Right cardiac atrium (tissue), 5 donors: Measurements from ENCODE around the gene LHFPL3. TPM values are rescaled to one million over a fixed set of nuclear protein-coding genes. Genes with fewer than 3 reads are reported as not detected.
A peak's percentile ranks its signal among the peaks of the same experiment; 100 is the strongest.

Source experiments
- ATAC-seq, 2 donors: fragments of 200-7000 bp; cut with Tn5 transposase; one replicate each; pipeline versions ENCODE4 v1.8.0 to v1.9.1; 2020; ENCODE audit warnings: moderate library complexity in 2 of 2, mild to moderate bottlenecking in 1 of 2
- DNase-seq, 3 donors: peaks; one replicate each; pipeline ENCODE4 v3.0.0-alpha.2; 2020
- H3K27ac ChIP-seq: one replicate; pipeline ENCODE4 v1.5.1; 2013; ENCODE audit warnings: mild to moderate bottlenecking, low read length, control low read depth, moderate library complexity
- H3K27me3 ChIP-seq: one replicate; pipeline ENCODE4 v1.6.1; 2013; ENCODE audit not compliant: control insufficient read depth, insufficient read depth
- H3K4me1 ChIP-seq: one replicate; pipeline ENCODE4 v1.6.1; 2013; ENCODE audit warnings: low read length; ENCODE audit not compliant: control insufficient read depth, insufficient read depth
- H3K4me3 ChIP-seq: one replicate; pipeline ENCODE4 v1.5.1; 2013; ENCODE audit warnings: low read length, control low read depth
- H3K9me3 ChIP-seq: one replicate; pipeline ENCODE4 v1.6.1; 2013; ENCODE audit warnings: low read length; ENCODE audit not compliant: control insufficient read depth
- WGBS: extraction: QIAGEN DNeasy Blood & Tissue Kit; methylation state at CpG from one replicate; pipeline ENCODE4 v1.1.7; 2013; 5-methylcytosine and 5-hydroxymethylcytosine counted together
- intact Hi-C, 4 donors: fragments of 100-400 bp; cut with DNase I; formaldehyde crosslinking; loops; one replicate each; pipeline versions ENCODE4 v1.11.0 to v1.14.0; 2022 to 2023
- polyA plus RNA-seq: library from polyadenylated mRNA; stranded (reverse); fragments of 200-250 nt; gene quantifications from one replicate; pipeline ENCODE4 v1.2.3, GENCODE V29; 2013
- total RNA-seq, 4 donors: library from RNA; stranded (reverse); fragmentation: NEBNext Ultra II Directional; extraction: Animal tissue kit (Norgen Biotek cat#: 25700); gene quantifications; one replicate each; pipeline ENCODE4 v1.2.1, GENCODE V29; 2021
- donor health status: healthy with polysubstance abuse.
- donor health status: DM: no; HTN: yes; CAD: no.
- donor health status: DM: no; HTN: no; CAD: no.
- donor health status: DM: no; HTN: yes; CAD: no; lungs with severe emphysema.
- donor health status: DM: yes; HTN: yes; CAD: no.

The LHFPL3 gene
- total and polyA plus RNA-seq, 5 donors = not detected

DNA sequence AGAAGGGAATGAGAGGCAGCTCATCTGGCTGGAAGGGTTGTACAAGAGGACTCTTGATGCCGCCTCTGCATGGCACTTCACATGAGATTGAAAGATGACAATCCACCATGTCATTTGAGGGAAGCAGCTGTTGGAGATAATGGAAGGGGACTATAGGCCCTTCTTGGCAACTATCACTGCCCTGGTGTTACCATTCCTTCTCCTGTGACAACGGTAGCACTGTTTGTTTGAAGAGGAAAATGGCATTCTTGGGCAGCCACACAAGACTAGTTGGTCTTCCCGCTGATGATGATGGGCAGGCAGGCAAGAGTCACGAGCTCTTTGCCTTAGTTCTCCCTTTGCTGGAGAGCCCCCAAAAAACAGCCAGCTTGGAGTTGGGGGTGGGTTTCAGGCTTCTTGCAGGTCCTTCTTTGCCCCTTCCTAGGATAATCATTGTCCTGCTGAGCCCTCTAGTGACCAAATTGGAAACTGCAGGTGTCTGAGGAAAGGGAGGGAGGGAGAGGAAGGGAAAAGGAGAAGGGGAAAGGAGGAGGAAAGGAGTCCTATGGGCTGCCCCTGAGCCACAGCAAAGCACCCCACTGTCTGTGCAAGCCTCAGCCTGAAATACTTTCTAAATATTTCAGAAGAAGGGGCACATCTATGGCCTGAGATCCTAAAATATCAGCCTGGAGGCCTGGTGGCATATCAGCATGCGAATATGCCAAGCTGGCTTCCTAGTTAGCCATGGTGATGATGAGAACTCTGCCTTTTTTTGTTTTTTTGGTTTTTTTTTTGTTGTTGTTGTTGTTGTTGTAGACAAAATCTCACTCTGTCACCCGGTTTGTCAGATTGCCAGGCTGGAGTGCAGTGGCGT, 520.0 kb downstream of the LHFPL3 start:
- Histone ChIP-seq H3K4me1 (no peaks in the 10 kb centered on the region), H3K4me3 (no peak overlapping the region), H3K27ac (no peak overlapping the region), H3K9me3 (no peaks in the 10 kb centered on the region), H3K27me3 (no peaks in the 10 kb centered on the region)
- intact Hi-C loops = loop anchor here in 2 of 4 donors (10.0 kb wide), 2 partner anchors 574 to 584 kb away; no protein-coding TSS in a partner anchor
- no peak for DNase-seq
- 52% methylated on average over 7 of the region's 7 CpGs for WGBS
- peak; percentile 55 to 67 for ATAC-seq

DNA sequence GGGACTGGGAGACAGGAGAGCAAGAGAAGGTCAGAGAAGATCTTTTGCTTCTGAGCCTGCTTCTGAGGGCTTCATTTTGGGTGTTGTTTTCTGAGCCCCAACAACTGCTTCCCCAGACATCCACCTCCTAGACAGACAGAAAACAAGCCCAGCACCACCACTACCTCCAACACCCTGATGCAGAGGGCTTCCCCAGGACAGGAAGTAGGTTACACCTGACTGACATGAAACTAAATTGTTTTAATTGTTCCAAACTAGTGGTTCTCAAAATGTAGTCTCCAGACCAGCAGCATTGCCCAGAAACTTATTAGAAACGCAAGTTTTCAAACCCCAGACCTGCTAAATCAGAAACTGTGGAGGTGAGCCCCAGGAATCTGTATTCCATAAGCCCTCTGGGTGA, 522.0 kb downstream of the LHFPL3 start:
- DNase-seq (no peak), ATAC-seq (no peak)
- 90% methylated on average over 1 of the region's 1 CpG for WGBS
- no peaks in the 10 kb centered on the region for H3K9me3 ChIP-seq
- H3K27ac ChIP-seq = no peak overlapping the region
- H3K27me3 ChIP-seq = no peaks in the 10 kb centered on the region
- intact Hi-C loops = loop anchor here in 1 of 4 donors (5.0 kb wide), 1 partner anchor 618 kb away; no protein-coding TSS in a partner anchor
- no peaks in the 10 kb centered on the region for H3K4me1 ChIP-seq
- no peak overlapping the region for H3K4me3 ChIP-seq

GRCh38 chr7:104851268-104851667, 522.9 kb downstream of the LHFPL3 start:
- Histone ChIP-seq H3K27me3 (no peaks in the 10 kb centered on the region), H3K4me1 (no peaks in the 10 kb centered on the region), H3K9me3 (no peaks in the 10 kb centered on the region), H3K4me3 (no peak overlapping the region), H3K27ac (no peak overlapping the region)
- 83% methylated on average over 2 of the region's 2 CpGs for WGBS
- ATAC-seq (no peak), DNase-seq (no peak)
- intact Hi-C loops = loop anchor here in 1 of 4 donors (5.0 kb wide), 1 partner anchor 619 kb away; no protein-coding TSS in a partner anchor

DNA sequence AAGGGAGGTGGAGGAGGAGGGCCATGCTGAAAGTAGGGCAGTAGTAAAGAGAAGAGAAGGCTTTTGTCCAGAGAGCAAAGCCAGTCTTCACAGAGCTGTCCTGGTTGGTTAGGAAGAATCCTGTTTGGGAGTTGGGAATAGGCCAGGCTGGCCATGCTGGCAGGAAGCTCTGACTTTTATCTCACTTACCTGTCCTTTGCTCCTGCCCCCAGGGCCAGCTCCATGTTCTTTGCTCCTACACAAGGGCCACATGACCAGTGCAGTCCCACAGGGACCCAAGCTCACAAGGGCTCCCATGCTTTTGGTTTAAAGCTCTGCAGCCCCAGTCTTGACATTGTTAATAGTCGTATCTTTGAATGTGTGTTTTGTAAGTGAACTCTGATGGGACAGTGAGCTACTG, 524.0 kb downstream of the LHFPL3 start:
- no peaks in the 10 kb centered on the region for H3K27me3 ChIP-seq
- no peaks in the 10 kb centered on the region for H3K4me1 ChIP-seq
- H3K27ac ChIP-seq = no peak overlapping the region
- H3K4me3 ChIP-seq = no peak overlapping the region
- DNase-seq (no peak), ATAC-seq (no peak)
- intact Hi-C loops = loop anchor here in 1 of 4 donors (5.0 kb wide), 1 partner anchor 620 kb away; no protein-coding TSS in a partner anchor
- no peaks in the 10 kb centered on the region for H3K9me3 ChIP-seq
- 63% methylated on average over 1 of the region's 1 CpG for WGBS

DNA sequence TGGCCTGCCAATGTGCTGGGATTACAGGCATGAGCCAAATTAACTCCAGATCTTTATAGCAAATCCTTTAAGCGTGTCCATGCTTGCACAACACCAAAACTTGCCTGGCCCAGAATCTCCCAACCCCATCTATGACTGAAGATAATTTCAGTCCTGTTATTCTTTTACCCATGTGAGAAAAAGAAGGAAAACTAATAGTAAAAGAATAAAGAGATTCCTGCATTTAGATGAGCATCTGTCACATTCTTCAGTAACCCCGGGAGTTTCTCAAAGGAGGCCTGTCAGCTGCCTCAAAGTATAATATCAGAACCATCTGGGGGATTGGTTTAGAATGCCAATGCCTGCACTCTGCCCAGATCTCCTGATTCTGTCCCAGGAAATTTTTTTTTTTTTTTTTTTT, 527.5 kb downstream of the LHFPL3 start:
- Histone ChIP-seq H3K4me3 (no peak overlapping the region), H3K4me1 (no peaks in the 10 kb centered on the region), H3K27ac (no peak overlapping the region), H3K27me3 (no peaks in the 10 kb centered on the region), H3K9me3 (no peaks in the 10 kb centered on the region)
- ATAC-seq (no peak), DNase-seq (no peak)
- intact Hi-C loops = no loop called here
- WGBS = 86% methylated on average over 2 of the region's 2 CpGs

- H3K27ac ChIP-seq = no peak overlapping the region
- H3K27me3 ChIP-seq = no peaks in the 10 kb centered on the region
- H3K4me1 ChIP-seq = no peaks in the 10 kb centered on the region
- intact Hi-C loops = no loop called here
- ATAC-seq (no peak), DNase-seq (no peak)
- WGBS = 54% methylated on average over 5 of the region's 5 CpGs
- H3K4me3 ChIP-seq = no peak overlapping the region
- H3K9me3 ChIP-seq = no peaks in the 10 kb centered on the region
These were observed 529.3 kb downstream of the LHFPL3 start for GRCh38 chr7:104857458-104858425.

DNA sequence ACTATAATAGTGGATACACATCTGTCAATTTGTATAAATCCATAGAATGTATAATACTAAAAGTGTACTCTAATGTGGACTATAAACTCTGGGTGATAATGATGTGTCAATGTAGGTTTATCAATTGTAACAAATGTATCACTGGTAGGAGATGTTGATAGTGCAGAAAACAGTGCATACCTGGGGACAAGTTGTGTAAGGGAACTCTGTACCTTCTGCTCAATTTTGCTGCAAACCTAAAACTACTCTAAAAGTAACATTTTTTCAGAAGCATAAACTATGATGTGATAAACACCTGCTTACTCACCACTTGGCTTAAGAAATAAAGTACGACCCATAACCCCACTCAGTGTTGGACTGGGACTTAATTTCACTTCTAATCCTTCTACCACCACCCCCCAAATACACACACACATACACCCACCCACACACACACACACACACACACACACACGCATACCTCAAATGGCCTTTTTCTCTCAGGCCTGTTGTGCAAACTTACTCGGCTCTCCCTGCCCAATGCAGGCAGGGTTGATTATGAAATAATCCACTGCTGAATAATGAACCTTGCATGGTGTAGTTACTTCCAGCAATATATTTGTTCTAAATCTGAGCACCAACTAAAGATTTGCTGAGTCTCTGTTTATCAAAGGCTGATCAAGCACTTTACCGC, 531.5 kb downstream of the LHFPL3 start:
- H3K9me3 ChIP-seq = no peaks in the 10 kb centered on the region
- H3K4me1 ChIP-seq = no peaks in the 10 kb centered on the region
- no peak for DNase-seq
- H3K27ac ChIP-seq = no peak overlapping the region
- intact Hi-C loops = no loop called here
- no peak for ATAC-seq
- H3K27me3 ChIP-seq = no peaks in the 10 kb centered on the region
- no peak overlapping the region for H3K4me3 ChIP-seq
- 81% methylated on average over 4 of the region's 4 CpGs for WGBS

DNA sequence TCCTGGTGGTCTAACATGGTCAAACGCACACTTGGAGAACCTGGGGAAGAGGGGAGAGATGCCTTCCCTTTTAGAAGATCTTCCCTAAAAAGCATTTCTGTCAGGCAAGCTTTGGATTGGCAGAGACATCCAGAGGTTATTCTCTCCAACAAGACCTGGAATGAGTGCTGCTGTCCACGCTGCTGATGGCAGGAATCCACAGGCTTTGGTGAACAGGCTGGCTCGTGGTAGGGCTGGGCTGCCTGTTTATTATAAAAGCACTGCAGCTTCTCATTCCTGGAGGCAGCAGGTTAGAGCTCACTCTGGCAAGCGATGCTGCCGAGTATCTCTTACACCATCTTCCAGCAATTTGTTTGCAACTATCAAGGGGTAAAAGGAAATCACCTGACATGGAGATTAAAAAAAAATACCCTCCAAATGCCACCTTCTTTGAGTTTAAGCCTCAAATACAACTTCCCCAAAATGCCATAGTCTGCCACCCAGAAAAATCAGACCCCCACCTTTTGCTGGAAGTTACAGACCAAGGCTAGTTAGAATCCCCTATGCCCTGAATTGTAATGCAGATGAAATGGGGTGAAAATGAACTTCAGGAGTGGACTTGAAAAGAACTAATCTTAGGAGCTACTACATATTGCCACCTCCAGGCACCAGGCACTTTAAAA, 533.5 kb downstream of the LHFPL3 start:
- H3K4me3 ChIP-seq = no peak overlapping the region
- WGBS = 39% methylated on average over 5 of the region's 5 CpGs
- intact Hi-C loops = no loop called here
- no peaks in the 10 kb centered on the region for H3K9me3 ChIP-seq
- no peaks in the 10 kb centered on the region for H3K27me3 ChIP-seq
- H3K4me1 ChIP-seq = no peaks in the 10 kb centered on the region
- H3K27ac ChIP-seq = no peak overlapping the region
- DNase-seq = peak in 2 of 3 donors; percentile 52 to 59
- ATAC-seq = no peak

GRCh38 chr7:104862719-104863118, 534.3 kb downstream of the LHFPL3 start:
- no peaks in the 10 kb centered on the region for H3K4me1 ChIP-seq
- H3K9me3 ChIP-seq = no peaks in the 10 kb centered on the region
- H3K27ac ChIP-seq = no peak overlapping the region
- no peak for DNase-seq
- H3K4me3 ChIP-seq = no peak overlapping the region
- 53% methylated on average over 7 of the region's 7 CpGs for WGBS
- H3K27me3 ChIP-seq = no peaks in the 10 kb centered on the region
- intact Hi-C loops = no loop called here
- ATAC-seq = no peak

- WGBS = 66% methylated on average over 10 of the region's 10 CpGs
- H3K27me3 ChIP-seq = no peaks in the 10 kb centered on the region
- ATAC-seq (no peak), DNase-seq (peak in 1 of 3 donors; percentile 48)
- no peaks in the 10 kb centered on the region for H3K9me3 ChIP-seq
- intact Hi-C loops = no loop called here
- no peaks in the 10 kb centered on the region for H3K4me1 ChIP-seq
- no peak overlapping the region for H3K27ac ChIP-seq
- no peak overlapping the region for H3K4me3 ChIP-seq
These were observed 545.0 kb downstream of the LHFPL3 start for GRCh38 chr7:104873401-104873800.
